Esophagus muscularis mucosa (tissue), 4 donors: Measurements from ENCODE around the gene IL12RB1. TPM values are rescaled to one million over a fixed set of nuclear protein-coding genes. Genes with fewer than 3 reads are reported as not detected.

Source experiments
- DNase-seq: peaks from one replicate; pipeline ENCODE4 v3.0.0-alpha.2; 2017; ENCODE audit errors: extremely low spot score
- H3K27ac ChIP-seq, 4 donors: fragments of 200-600 bp; sonication (generic); replicated peaks in 1 of 4; 1 replicate in 3 of 4; 2 replicates in 1 of 4; pipeline ENCODE4 v1.5.1; 2016 to 2019; ENCODE audit warnings: mild to moderate bottlenecking in 1 of 4
- H3K27me3 ChIP-seq, 4 donors: fragments of 200-600 bp; sonication (generic); one replicate each; pipeline versions ENCODE4 v1.5.1 to v1.6.0; 2016 to 2019
- H3K36me3 ChIP-seq, 4 donors: fragments of 200-600 bp; sonication (generic); one replicate each; pipeline ENCODE4 v1.5.1; 2016 to 2019
- H3K4me1 ChIP-seq, 4 donors: fragments of 200-600 bp; sonication (generic); one replicate each; pipeline ENCODE4 v1.5.1; 2016 to 2019
- H3K4me3 ChIP-seq, 4 donors: fragments of 200-600 bp; sonication (generic); 1 replicate in 2 of 4; 2 replicates in 2 of 4; pipeline ENCODE4 v1.5.1; 2016 to 2019; ENCODE audit warnings: mild to moderate bottlenecking in 4 of 4, moderate library complexity in 1 of 4
- H3K9me3 ChIP-seq, 4 donors: fragments of 200-600 bp; sonication (generic); 1 replicate in 3 of 4; 2 replicates in 1 of 4; pipeline ENCODE4 v1.5.1; 2016 to 2019
- CTCF ChIP-seq, 3 experiments: fragments of 200-600 bp in 2 of 3; fragments of 450-650 bp in 1 of 3; sonication (generic) in 2 of 3; IDR thresholded peaks; one replicate each; pipeline ENCODE4 v1.5.1; 2017 to 2019; ENCODE audit warnings: antibody characterized with exemption in 3 of 3, mild to moderate bottlenecking in 2 of 3, moderate library complexity in 1 of 3
- EP300 ChIP-seq: sonication (generic); formaldehyde crosslinking; IDR thresholded peaks from one replicate; pipeline ENCODE4 v1.6.1; 2017; ENCODE audit warnings: antibody characterized with exemption
- POLR2A ChIP-seq: fragments of 450-650 bp; IDR thresholded peaks from one replicate; pipeline ENCODE4 v1.6.1; 2017; ENCODE audit warnings: antibody characterized with exemption, moderate library complexity, mild to moderate bottlenecking, low read depth
- POLR2AphosphoS5 ChIP-seq, 2 donors: sonication (generic); formaldehyde crosslinking; IDR thresholded peaks; one replicate each; pipeline ENCODE4 v1.6.1; 2017; ENCODE audit warnings: antibody characterized with exemption in 2 of 2
- WGBS: methylation state at CpG from one replicate; pipeline ENCODE4 v1.1.5; 2018; 5-methylcytosine and 5-hydroxymethylcytosine counted together
- intact Hi-C: fragments of 100-400 bp; cut with DNase I; formaldehyde crosslinking; loops from one replicate; pipeline ENCODE4 v1.15.1; 2023
- total RNA-seq, 4 donors: library from RNA; depleted of rRNA; stranded (reverse); fragments of >200 nt; gene quantifications; one replicate each; pipeline versions ENCODE4 v1.1.0 to v1.2.1, GENCODE V29; 2016

The IL12RB1 gene
- total RNA-seq, 4 donors from 2014 or later, result 0.42 to 2.0 (median 0.83) TPM

- TF ChIP-seq EP300 (no peak), POLR2AphosphoS5 (IDR thresholded peaks at IDR 0.05) (no peak), POLR2A (no peak)
- 95% methylated on average over 5 of the region's 5 CpGs for WGBS
- Histone ChIP-seq H3K9me3 (no peaks in the 10 kb centered on the region), H3K27me3 (peaks cover 0 to 14% (median 2%) of the 10 kb centered on the region in 4 donors), H3K4me1 (peaks cover 27 to 46% (median 40%) of the 10 kb centered on the region in 4 donors), H3K27ac (no peak overlapping the region), H3K36me3 (no peaks in the 10 kb centered on the region), H3K4me3 (no peak overlapping the region)
- intact Hi-C loops, result loop anchor here (2.0 to 5.0 kb wide), 3 partner anchors 38 to 139 kb away; partner anchors contain the start of gene PIK3R2
- no peak for DNase-seq
Observed at GRCh38 chr19:18113827-18114226, 27.1 kb upstream of the IL12RB1 start.

- Histone ChIP-seq H3K4me1 (peaks cover 20 to 38% (median 32%) of the 10 kb centered on the region in 4 donors), H3K27me3 (peaks cover 0 to 14% (median 2%) of the 10 kb centered on the region in 4 donors), H3K36me3 (no peaks in the 10 kb centered on the region), H3K4me3 (no peak overlapping the region), H3K9me3 (no peaks in the 10 kb centered on the region), H3K27ac (no peak overlapping the region)
- intact Hi-C loops, result loop anchor here (2.0 to 5.0 kb wide), 3 partner anchors 39 to 140 kb away; partner anchors contain the start of gene PIK3R2
- no peak for DNase-seq
- WGBS, result 36% methylated on average over 9 of the region's 9 CpGs
- TF ChIP-seq POLR2AphosphoS5 (IDR thresholded peaks at IDR 0.05) (peak in 1 of 2 donors; percentile 69), POLR2A (no peak), CTCF (IDR thresholded peaks at IDR 0.05) (peak; percentile 84 to 92 (median 87))
Observed at GRCh38 chr19:18112989-18113478, 26.3 kb upstream of the IL12RB1 start.

GRCh38 chr19:18110609-18111232 is 24.0 kb upstream of the IL12RB1 start:
- Histone ChIP-seq H3K4me1 (peaks cover 13 to 26% (median 21%) of the 10 kb centered on the region in 4 donors), H3K36me3 (no peaks in the 10 kb centered on the region), H3K27ac (peak overlapping the region in 3 of 4 donors; percentile 47 to 68 (median 62)), H3K4me3 (peak overlapping the region; percentile 61 to 80 (median 77)), H3K27me3 (peaks cover 0 to 23% (median 2%) of the 10 kb centered on the region in 4 donors), H3K9me3 (no peaks in the 10 kb centered on the region)
- WGBS, result 55% methylated on average over 11 of the region's 22 CpGs
- TF ChIP-seq CTCF (IDR thresholded peaks at IDR 0.05) (no peak), EP300 (no peak), POLR2A (no peak), POLR2AphosphoS5 (IDR thresholded peaks at IDR 0.05) (no peak)
- intact Hi-C loops, result loop anchor here (5.0 kb wide), 1 partner anchor 42 kb away; the partner anchor contains the start of gene PIK3R2
- DNase-seq, result no peak

- 4% methylated on average over 5 of the region's 92 CpGs for WGBS
- no peak for TF ChIP-seq EP300
- peak in 1 of 2 donors; percentile 36 for TF ChIP-seq POLR2AphosphoS5 (IDR thresholded peaks at IDR 0.05)
- no peak for DNase-seq
- H3K27ac ChIP-seq, result peak overlapping the region; percentile 47 to 68 (median 60)
- H3K4me1 ChIP-seq, result peaks cover 13 to 26% (median 22%) of the 10 kb centered on the region in 4 donors
- peaks cover 0 to 30% (median 2%) of the 10 kb centered on the region in 4 donors for H3K27me3 ChIP-seq
- intact Hi-C loops, result loop anchor here (5.0 kb wide), 1 partner anchor 42 kb away; the partner anchor contains the start of gene PIK3R2
- H3K4me3 ChIP-seq, result peak overlapping the region; percentile 61 to 80 (median 77)
- H3K9me3 ChIP-seq, result no peaks in the 10 kb centered on the region
- H3K36me3 ChIP-seq, result no peaks in the 10 kb centered on the region
Observed at GRCh38 chr19:18109733-18110608, 23.2 kb upstream of the IL12RB1 start.

- peaks cover 18 to 32% (median 28%) of the 10 kb centered on the region in 4 donors for H3K4me1 ChIP-seq
- intact Hi-C loops, result no loop called here
- H3K27me3 ChIP-seq, result peaks cover 0 to 31% (median 2%) of the 10 kb centered on the region in 4 donors
- 59% methylated on average over 10 of the region's 12 CpGs for WGBS
- TF ChIP-seq EP300 (no peak), POLR2AphosphoS5 (IDR thresholded peaks at IDR 0.05) (no peak), CTCF (IDR thresholded peaks at IDR 0.05) (no peak), POLR2A (no peak)
- H3K9me3 ChIP-seq, result no peaks in the 10 kb centered on the region
- H3K36me3 ChIP-seq, result no peaks in the 10 kb centered on the region
- peak overlapping the region; percentile 47 to 68 (median 60) for H3K27ac ChIP-seq
- H3K4me3 ChIP-seq, result peak overlapping the region; percentile 61 to 80 (median 77)
- DNase-seq, result no peak
Observed at GRCh38 chr19:18109341-18109732, 22.6 kb upstream of the IL12RB1 start.
